Esophagus squamous epithelium (tissue), 4 donors: Measurements from ENCODE around the gene MAD1L1.

ENCODE experiments used
- POLR2A ChIP-seq, 4 donors: fragments of 450-650 bp; IDR thresholded peaks; one replicate each; pipeline ENCODE4 v1.6.1; 2017; ENCODE audit warnings: antibody characterized with exemption in 4 of 4, mild to moderate bottlenecking in 4 of 4, moderate library complexity in 3 of 4
- TF ChIP-seq, protein P1 (sequence below), 6 experiments: fragments of 450-650 bp in 4 of 6; fragments of 200-600 bp in 2 of 6; sonication (generic) in 2 of 6; IDR thresholded peaks; one replicate each; pipeline ENCODE4 v1.5.1; 2016 to 2019; ENCODE audit warnings: antibody characterized with exemption in 6 of 6, mild to moderate bottlenecking in 4 of 6, moderate library complexity in 4 of 6

DNA sequence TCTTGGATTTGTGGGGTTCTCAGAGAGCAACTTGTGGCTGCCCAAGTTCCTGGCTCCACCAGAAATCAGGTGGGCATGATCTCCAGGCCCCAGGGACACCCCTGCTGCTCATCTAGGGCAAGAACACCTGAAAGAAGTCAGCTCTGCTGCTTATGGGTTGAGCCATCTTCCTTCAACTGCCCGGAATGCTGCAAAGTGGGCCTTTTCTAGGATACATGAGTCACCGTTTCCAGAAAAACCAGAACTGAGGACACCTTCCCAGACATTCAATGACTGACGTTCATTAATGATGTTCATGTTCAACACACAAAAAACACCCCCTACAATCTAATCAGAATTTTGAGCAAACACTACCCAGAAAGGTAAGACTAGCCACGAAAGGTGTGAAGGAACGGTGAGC is 98.0 kb downstream of the MAD1L1 start:
- TF ChIP-seq, protein P1, sequence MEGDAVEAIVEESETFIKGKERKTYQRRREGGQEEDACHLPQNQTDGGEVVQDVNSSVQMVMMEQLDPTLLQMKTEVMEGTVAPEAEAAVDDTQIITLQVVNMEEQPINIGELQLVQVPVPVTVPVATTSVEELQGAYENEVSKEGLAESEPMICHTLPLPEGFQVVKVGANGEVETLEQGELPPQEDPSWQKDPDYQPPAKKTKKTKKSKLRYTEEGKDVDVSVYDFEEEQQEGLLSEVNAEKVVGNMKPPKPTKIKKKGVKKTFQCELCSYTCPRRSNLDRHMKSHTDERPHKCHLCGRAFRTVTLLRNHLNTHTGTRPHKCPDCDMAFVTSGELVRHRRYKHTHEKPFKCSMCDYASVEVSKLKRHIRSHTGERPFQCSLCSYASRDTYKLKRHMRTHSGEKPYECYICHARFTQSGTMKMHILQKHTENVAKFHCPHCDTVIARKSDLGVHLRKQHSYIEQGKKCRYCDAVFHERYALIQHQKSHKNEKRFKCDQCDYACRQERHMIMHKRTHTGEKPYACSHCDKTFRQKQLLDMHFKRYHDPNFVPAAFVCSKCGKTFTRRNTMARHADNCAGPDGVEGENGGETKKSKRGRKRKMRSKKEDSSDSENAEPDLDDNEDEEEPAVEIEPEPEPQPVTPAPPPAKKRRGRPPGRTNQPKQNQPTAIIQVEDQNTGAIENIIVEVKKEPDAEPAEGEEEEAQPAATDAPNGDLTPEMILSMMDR (IDR thresholded peaks at IDR 0.05), result peak in 1 of 6 experiments; percentile 14
- TF ChIP-seq POLR2A (IDR thresholded peaks at IDR 0.05), result no peak
